Kasumi-1 (cell line): Measurements from ENCODE around the gene ADRA2B.
A peak's percentile ranks its signal among the peaks of the same experiment; 100 is the strongest.

ENCODE experiments used
- DNase-seq, 2 experiments: peaks; one replicate each; lab custom pipeline; 2025; lab: John Stamatoyannopoulos, UW

Gene ADRA2B

GRCh38 chr2:96105152-96105915 lies 11.0 kb downstream of the ADRA2B start:
- no peak for DNase-seq

GRCh38 chr2:96104487-96104861 lies 11.9 kb downstream of the ADRA2B start:
- DNase-seq = no peak

GRCh38 chr2:96103761-96104486 lies 12.4 kb downstream of the ADRA2B start:
- peak; percentile 27 to 30 for DNase-seq

- no peak for DNase-seq
Observed at GRCh38 chr2:96103187-96103601, 13.2 kb downstream of the ADRA2B start.

GRCh38 chr2:96102596-96103186 lies 13.7 kb downstream of the ADRA2B start:
- DNase-seq = no peak

GRCh38 chr2:96100893-96101304 lies 15.5 kb downstream of the ADRA2B start:
- no peak for DNase-seq

GRCh38 chr2:96099861-96100798 lies 16.2 kb downstream of the ADRA2B start:
- DNase-seq = no peak

- DNase-seq = no peak
Observed at GRCh38 chr2:96098900-96099590, 17.3 kb downstream of the ADRA2B start.

GRCh38 chr2:96097951-96098823 lies 18.2 kb downstream of the ADRA2B start:
- no peak for DNase-seq

GRCh38 chr2:96097441-96097840 lies 18.9 kb downstream of the ADRA2B start:
- DNase-seq = no peak

- no peak for DNase-seq
Observed at GRCh38 chr2:96095116-96095636, 21.2 kb downstream of the ADRA2B start.

GRCh38 chr2:96093528-96093927 lies 22.8 kb downstream of the ADRA2B start:
- DNase-seq = no peak

- DNase-seq = no peak
Observed at GRCh38 chr2:96092951-96093350, 23.4 kb downstream of the ADRA2B start.

- DNase-seq = no peak
Observed at GRCh38 chr2:96092573-96092877, 23.8 kb downstream of the ADRA2B start.

GRCh38 chr2:96091711-96092572 lies 24.4 kb downstream of the ADRA2B start:
- no peak for DNase-seq

GRCh38 chr2:96091141-96091710 lies 25.1 kb downstream of the ADRA2B start:
- no peak for DNase-seq

GRCh38 chr2:96090196-96090926 lies 26.0 kb downstream of the ADRA2B start:
- no peak for DNase-seq
